GM21619 (cell line): ENCODE results near the gene OR1J2.

Experiments used
- ATAC-seq: cut with Tn5 transposase; IDR thresholded peaks from one replicate; pipeline ENCODE4 v1.9.1; 2021; ENCODE audit not compliant: unreplicated experiment

The OR1J2 gene

GRCh38 chr9:122546196-122546595, 35.6 kb downstream of the OR1J2 start:
- ATAC-seq: no peak

DNA sequence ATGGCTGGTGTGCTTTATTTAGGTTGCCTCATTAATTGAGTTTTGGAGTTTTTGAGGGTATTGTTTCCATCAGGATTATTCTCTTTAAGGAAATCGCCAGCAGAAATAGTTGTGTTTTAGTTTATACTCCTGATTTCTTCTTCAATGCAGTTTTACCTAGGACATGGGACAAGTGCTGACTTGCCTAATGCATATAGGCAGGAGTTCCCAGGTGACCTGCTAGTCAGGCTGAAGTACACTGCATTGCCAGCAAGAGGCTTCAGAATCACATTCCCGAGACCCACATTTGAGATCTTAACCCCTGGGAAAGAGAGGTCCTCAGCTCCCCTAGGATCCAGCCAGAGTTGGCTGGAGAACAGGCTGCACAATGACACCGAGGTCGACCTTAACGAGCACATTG, 40.8 kb downstream of the OR1J2 start:
- no peak for ATAC-seq

GRCh38 chr9:122552812-122553211, 42.2 kb downstream of the OR1J2 start, which contains the start of gene OR1N2:
OR1N2 (plus strand) TSS chr9:122553112; CDS start chr9:122553212, 100 bp downstream.
- ATAC-seq: no peak
